SK-N-SH treated with all-trans-retinoic acid at 6 μM for 48 hours (cell line): Measurements from ENCODE around the gene GPR137.

ENCODE experiments used
- ARNTL ChIP-seq: fragments of 450-650 bp; formaldehyde crosslinking; IDR thresholded peaks from 2 replicates; pipeline ENCODE4 v1.5.0; 2020; ENCODE audit warnings: low read depth, mild to moderate bottlenecking, moderate library complexity, borderline replicate concordance
- BACH2 ChIP-seq: fragments of 250-450 bp; sonication (Bioruptor Pico); IDR thresholded peaks from 2 replicates; pipeline ENCODE4 v1.9.0; 2021; ENCODE audit warnings: mild to moderate bottlenecking, borderline replicate concordance
- CREB5 ChIP-seq: fragments of 250-450 bp; sonication (Bioruptor Pico); IDR thresholded peaks from 2 replicates; pipeline ENCODE4 v1.5.1; 2020; ENCODE audit warnings: low read depth, mild to moderate bottlenecking, moderate library complexity
- ISL1 ChIP-seq: fragments of 250-450 bp; sonication (Bioruptor Pico); IDR thresholded peaks from 2 replicates; pipeline ENCODE4 v2.1.2; 2022; ENCODE audit warnings: mild to moderate bottlenecking, moderate library complexity
- PATZ1 ChIP-seq: fragments of 250-450 bp; sonication (Bioruptor Pico); IDR thresholded peaks from 2 replicates; pipeline ENCODE4 v1.8.0; 2020; ENCODE audit warnings: mild to moderate bottlenecking, moderate library complexity, borderline replicate concordance
- RARB ChIP-seq: fragments of 250-450 bp; sonication (Bioruptor Pico); IDR thresholded peaks from 2 replicates; pipeline ENCODE4 v1.8.0; 2021; ENCODE audit warnings: mild to moderate bottlenecking, moderate library complexity
- TCF4 ChIP-seq: fragments of 250-450 bp; sonication (Bioruptor Pico); IDR thresholded peaks from 2 replicates; pipeline ENCODE4 v1.8.0; 2021; ENCODE audit warnings: mild to moderate bottlenecking, moderate library complexity, borderline replicate concordance
- ZC3H10 ChIP-seq: fragments of 250-450 bp; sonication (Bioruptor Pico); IDR thresholded peaks from 2 replicates; pipeline ENCODE4 v1.5.1; 2021; ENCODE audit warnings: mild to moderate bottlenecking, moderate library complexity
- ZFP30 ChIP-seq: fragments of 450-650 bp; formaldehyde crosslinking; IDR thresholded peaks from 2 replicates; pipeline ENCODE4 v1.5.0; 2022; ENCODE audit warnings: mild to moderate bottlenecking, moderate library complexity
- ZNF565 ChIP-seq: fragments of 450-650 bp; formaldehyde crosslinking; conservative IDR thresholded peaks from 2 replicates; pipeline ENCODE4 v1.5.0; 2020; ENCODE audit warnings: low read depth, mild to moderate bottlenecking, moderate library complexity
- ZNF70 ChIP-seq: fragments of 450-650 bp; formaldehyde crosslinking; IDR thresholded peaks from 2 replicates; pipeline ENCODE4 v1.5.0; 2020; ENCODE audit warnings: mild to moderate bottlenecking, moderate library complexity
- TF ChIP-seq, protein P1 (sequence below): fragments of 250-450 bp; sonication (Bioruptor Pico); IDR thresholded peaks from 2 replicates; pipeline ENCODE4 v1.5.1; 2021; ENCODE audit warnings: mild to moderate bottlenecking, moderate library complexity
- TF ChIP-seq, protein P2 (sequence below): fragments of 250-450 bp; sonication (Bioruptor Pico); IDR thresholded peaks from 2 replicates; pipeline ENCODE4 v1.8.0; 2021; ENCODE audit warnings: low read depth, mild to moderate bottlenecking, moderate library complexity, borderline replicate concordance

GRCh38 chr11:64298966-64299846 lies 13.6 kb downstream of the GPR137 start:
- no peak for TF ChIP-seq ZNF70 (CRISPR knock-in tag)
- no peak for TF ChIP-seq TCF4 (CRISPR knock-in tag)
- no peak for TF ChIP-seq RARB (CRISPR knock-in tag)
- no peak for TF ChIP-seq PATZ1
- TF ChIP-seq ZC3H10 (CRISPR knock-in tag): no peak
- TF ChIP-seq, protein P1, sequence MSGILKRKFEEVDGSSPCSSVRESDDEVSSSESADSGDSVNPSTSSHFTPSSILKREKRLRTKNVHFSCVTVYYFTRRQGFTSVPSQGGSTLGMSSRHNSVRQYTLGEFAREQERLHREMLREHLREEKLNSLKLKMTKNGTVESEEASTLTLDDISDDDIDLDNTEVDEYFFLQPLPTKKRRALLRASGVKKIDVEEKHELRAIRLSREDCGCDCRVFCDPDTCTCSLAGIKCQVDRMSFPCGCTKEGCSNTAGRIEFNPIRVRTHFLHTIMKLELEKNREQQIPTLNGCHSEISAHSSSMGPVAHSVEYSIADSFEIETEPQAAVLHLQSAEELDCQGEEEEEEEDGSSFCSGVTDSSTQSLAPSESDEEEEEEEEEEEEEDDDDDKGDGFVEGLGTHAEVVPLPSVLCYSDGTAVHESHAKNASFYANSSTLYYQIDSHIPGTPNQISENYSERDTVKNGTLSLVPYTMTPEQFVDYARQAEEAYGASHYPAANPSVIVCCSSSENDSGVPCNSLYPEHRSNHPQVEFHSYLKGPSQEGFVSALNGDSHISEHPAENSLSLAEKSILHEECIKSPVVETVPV (CRISPR knock-in tag): no peak
- TF ChIP-seq ZFP30 (CRISPR knock-in tag): no peak
- TF ChIP-seq ZNF565 (CRISPR knock-in tag): no peak
- no peak for TF ChIP-seq BACH2 (CRISPR knock-in tag)
- no peak for TF ChIP-seq CREB5 (CRISPR knock-in tag)
- no peak for TF ChIP-seq ARNTL (CRISPR knock-in tag)
- TF ChIP-seq, protein P2, sequence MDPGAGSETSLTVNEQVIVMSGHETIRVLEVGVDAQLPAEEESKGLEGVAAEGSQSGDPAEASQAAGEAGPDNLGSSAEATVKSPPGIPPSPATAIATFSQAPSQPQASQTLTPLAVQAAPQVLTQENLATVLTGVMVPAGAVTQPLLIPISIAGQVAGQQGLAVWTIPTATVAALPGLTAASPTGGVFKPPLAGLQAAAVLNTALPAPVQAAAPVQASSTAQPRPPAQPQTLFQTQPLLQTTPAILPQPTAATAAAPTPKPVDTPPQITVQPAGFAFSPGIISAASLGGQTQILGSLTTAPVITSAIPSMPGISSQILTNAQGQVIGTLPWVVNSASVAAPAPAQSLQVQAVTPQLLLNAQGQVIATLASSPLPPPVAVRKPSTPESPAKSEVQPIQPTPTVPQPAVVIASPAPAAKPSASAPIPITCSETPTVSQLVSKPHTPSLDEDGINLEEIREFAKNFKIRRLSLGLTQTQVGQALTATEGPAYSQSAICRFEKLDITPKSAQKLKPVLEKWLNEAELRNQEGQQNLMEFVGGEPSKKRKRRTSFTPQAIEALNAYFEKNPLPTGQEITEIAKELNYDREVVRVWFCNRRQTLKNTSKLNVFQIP: no peak
- no peak for TF ChIP-seq ISL1 (CRISPR knock-in tag)
